Measurements from ENCODE around the gene LINS1. TPM values are rescaled to one million over a fixed set of nuclear protein-coding genes. Genes with fewer than 3 reads are reported as not detected.

Gene LINS1
- polyA plus RNA-seq, 1 experiment = 12.6 TPM

DNA sequence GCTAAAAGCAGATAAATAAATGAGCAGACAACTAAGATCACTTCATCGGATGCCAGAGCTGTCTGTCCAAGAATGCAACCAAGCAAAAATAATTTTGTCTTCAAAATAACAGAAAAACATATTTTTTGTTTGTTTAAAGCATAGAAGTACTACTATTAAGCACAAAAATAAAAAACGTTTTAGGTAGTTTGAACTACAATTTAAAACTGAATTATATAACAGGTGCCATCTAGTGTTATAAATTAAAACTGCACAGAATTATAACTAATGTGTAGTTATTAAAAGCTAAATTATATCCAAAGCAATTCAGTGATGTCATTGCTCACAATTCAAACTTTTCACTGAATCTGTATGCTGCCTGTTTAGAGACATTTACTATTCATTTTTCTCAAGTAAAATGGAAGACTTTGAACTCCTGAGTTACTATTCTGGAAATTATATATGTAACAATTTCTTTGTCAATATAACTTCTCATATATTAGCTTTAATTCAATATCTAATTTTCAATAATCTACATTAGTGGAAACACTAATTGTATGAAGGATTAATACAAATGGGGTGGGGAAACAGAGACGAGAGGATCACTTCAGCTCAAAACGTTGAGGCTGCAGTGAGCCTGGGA, 29.5 kb downstream of the LINS1 start:
- no peak for DNase-seq (ENCODE audit: low read depth, low spot score)
- TF ChIP-seq, protein P1, sequence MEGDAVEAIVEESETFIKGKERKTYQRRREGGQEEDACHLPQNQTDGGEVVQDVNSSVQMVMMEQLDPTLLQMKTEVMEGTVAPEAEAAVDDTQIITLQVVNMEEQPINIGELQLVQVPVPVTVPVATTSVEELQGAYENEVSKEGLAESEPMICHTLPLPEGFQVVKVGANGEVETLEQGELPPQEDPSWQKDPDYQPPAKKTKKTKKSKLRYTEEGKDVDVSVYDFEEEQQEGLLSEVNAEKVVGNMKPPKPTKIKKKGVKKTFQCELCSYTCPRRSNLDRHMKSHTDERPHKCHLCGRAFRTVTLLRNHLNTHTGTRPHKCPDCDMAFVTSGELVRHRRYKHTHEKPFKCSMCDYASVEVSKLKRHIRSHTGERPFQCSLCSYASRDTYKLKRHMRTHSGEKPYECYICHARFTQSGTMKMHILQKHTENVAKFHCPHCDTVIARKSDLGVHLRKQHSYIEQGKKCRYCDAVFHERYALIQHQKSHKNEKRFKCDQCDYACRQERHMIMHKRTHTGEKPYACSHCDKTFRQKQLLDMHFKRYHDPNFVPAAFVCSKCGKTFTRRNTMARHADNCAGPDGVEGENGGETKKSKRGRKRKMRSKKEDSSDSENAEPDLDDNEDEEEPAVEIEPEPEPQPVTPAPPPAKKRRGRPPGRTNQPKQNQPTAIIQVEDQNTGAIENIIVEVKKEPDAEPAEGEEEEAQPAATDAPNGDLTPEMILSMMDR (IDR thresholded peaks at IDR 0.05; ENCODE audit: low read depth, low read length) = peak; percentile 38
- POLR2A ChIA-PET = interaction anchor here (1.0 kb wide), 1 partner anchor 9 kb away, joined by 3 read pairs; no protein-coding TSS in a partner anchor
- Histone ChIP-seq H3K27ac (ENCODE audit: low read depth, low read length) (no peak overlapping the region), H3K4me3 (ENCODE audit: low read depth, low read length) (no peak overlapping the region), H3K9me3 (ENCODE audit: control insufficient read depth, insufficient read depth, low read length) (no peaks in the 10 kb centered on the region), H3K27me3 (ENCODE audit: control insufficient read depth, insufficient read depth, low read length) (no peaks in the 10 kb centered on the region)
- CTCF ChIA-PET = interaction anchor here (0.5 to 4.5 kb wide), 21 partner anchors 9 to 1300 kb away, joined by 3 to 85 read pairs (median 4); partner anchors contain the start of genes ADAMTS17, ASB7 and LINS1

DNA sequence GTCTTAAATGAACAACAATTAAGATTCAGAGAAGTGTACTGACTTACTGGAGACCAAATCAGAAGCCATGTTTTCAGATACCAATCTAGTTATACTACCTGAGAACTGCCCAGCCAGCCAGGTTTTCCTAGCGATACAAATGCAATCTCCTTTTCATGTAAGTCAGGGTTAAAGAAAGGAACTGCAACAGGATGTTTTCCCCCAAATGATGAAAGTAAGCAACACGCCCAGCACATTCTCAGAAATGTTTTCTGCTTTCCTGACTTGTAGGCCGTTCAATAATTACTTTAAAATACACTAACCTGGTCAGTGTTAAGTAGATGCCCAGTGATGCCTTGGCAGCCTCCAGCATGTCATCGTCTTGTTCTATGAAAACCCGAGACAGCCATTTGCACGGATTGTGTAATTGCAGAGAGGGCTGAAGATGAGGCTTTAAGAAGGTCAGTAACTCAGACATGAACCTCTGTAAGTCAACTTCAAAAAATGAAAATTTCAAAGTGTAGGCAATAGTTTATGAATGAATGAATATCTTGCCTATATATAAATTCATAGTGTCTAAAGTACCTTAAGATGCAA, 30.3 kb downstream of the LINS1 start:
- POLR2A ChIA-PET = interaction anchor here (1.0 kb wide), 1 partner anchor 8 kb away, joined by 3 read pairs; no protein-coding TSS in a partner anchor
- no peaks in the 10 kb centered on the region for H3K27me3 ChIP-seq (ENCODE audit: control insufficient read depth, insufficient read depth, low read length)
- no peak for DNase-seq (ENCODE audit: low read depth, low spot score)

DNA sequence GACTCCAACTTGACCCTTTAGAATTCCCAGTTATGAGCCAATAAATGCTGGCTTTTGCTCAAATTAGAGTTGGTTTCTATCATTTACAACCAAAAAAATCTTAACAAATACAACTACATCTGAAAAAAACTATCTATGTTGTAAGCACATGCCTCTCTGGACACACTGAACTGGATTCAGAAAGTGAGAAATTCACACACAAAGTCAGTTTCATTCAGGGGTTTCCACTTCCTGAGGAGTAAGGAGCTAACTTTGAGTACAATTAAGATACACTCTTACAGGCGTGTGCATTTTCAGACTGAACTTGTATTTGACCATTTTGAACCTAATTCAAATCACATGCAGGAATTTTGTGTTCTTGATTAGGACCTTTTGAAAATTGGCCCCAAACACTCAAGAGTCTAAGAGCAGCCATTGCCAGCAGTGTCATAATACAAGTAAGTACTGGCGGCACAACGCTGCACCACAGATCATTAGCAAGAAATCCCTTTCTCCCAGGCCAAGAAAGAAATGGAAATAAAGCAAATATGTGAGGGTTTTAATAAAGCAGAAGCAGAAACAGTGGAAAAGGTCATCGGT, 31.2 kb downstream of the LINS1 start:
- Histone ChIP-seq H3K27me3 (ENCODE audit: control insufficient read depth, insufficient read depth, low read length) (no peaks in the 10 kb centered on the region), H3K9me3 (ENCODE audit: control insufficient read depth, insufficient read depth, low read length) (no peaks in the 10 kb centered on the region), H3K4me3 (ENCODE audit: low read depth, low read length) (no peak overlapping the region), H3K27ac (ENCODE audit: low read depth, low read length) (no peak overlapping the region)
- POLR2A ChIA-PET = interaction anchor here (0.6 kb wide), 1 partner anchor 178 kb away, joined by 4 read pairs; no protein-coding TSS in a partner anchor
- no peak for DNase-seq (ENCODE audit: low read depth, low spot score)
- CTCF ChIA-PET = interaction anchor here (0.7 to 4.5 kb wide), 4 partner anchors 221 to 642 kb away, joined by 3 to 85 read pairs (median 12); partner anchors contain the start of gene ADAMTS17
- TF ChIP-seq, protein P1 (IDR thresholded peaks at IDR 0.05; ENCODE audit: low read depth, low read length) = no peak

More for the DNA sequence above, 30.3 kb downstream of the LINS1 start:
- H3K27ac ChIP-seq (ENCODE audit: low read depth, low read length) = no peak overlapping the region
- H3K9me3 ChIP-seq (ENCODE audit: control insufficient read depth, insufficient read depth, low read length) = no peaks in the 10 kb centered on the region
- TF ChIP-seq, protein P1 (IDR thresholded peaks at IDR 0.05; ENCODE audit: low read depth, low read length) = no peak
- CTCF ChIA-PET = interaction anchor here (0.9 to 4.5 kb wide), 15 partner anchors 8 to 1299 kb away, joined by 3 to 85 read pairs (median 4); partner anchors contain the start of genes ADAMTS17, ASB7 and LINS1
- H3K4me3 ChIP-seq (ENCODE audit: low read depth, low read length) = no peak overlapping the region

DNA sequence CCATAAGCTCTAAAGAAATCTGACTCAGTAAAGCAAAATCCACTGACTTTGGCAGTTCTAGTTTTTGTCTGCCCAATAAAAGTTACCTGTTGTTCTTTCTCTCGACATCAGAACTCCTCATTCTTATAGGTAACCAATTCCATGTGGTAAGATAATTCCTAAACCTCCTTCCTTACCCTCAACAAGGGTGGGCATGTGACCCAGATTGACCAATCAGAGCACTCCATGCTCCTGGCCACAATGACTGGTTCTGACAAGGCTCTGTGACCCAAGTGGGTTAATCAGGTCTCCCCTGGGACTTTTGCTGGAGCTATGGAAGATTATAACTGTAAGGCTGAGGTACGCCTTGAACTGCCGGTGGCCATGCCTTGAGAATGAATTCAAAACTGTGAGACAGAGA, 31.7 kb downstream of the LINS1 start:
- ChIA-PET POLR2A (no interaction called here), CTCF (interaction anchor here (1.1 to 2.9 kb wide), 2 partner anchors 220 to 228 kb away, joined by 3 to 18 read pairs; no protein-coding TSS in a partner anchor)
- H3K4me3 ChIP-seq (ENCODE audit: low read depth, low read length) = no peak overlapping the region
- TF ChIP-seq, protein P1 (IDR thresholded peaks at IDR 0.05; ENCODE audit: low read depth, low read length) = no peak
- H3K9me3 ChIP-seq (ENCODE audit: control insufficient read depth, insufficient read depth, low read length) = no peaks in the 10 kb centered on the region
- no peaks in the 10 kb centered on the region for H3K27me3 ChIP-seq (ENCODE audit: control insufficient read depth, insufficient read depth, low read length)
- no peak for DNase-seq (ENCODE audit: low read depth, low spot score)
- no peak overlapping the region for H3K27ac ChIP-seq (ENCODE audit: low read depth, low read length)

Measured in AG04450 (cell line).